Measurements from ENCODE around the gene HOXA3.

HOXA3 gene

DNA sequence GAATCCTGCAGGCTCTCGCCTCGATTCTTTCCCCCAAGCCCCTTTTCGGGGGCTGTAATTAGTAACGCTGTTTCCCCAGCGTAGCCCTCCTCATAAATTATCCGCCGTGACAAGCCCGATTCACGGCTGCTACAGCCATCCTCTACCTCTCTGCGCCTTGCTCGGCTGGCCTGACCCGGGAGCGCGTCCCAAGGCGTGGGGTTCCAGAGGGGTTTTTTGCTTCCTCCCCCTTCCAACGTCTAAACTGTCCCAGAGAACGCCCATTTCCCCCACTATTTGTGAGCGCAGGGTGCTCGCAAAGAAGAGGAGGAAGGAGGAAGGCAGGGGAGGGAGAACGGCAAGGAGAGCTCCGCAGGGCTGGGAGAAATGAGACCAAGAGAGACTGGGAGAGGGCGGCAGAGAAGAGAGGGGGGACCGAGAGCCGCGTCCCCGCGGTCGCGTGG lies 9.8 kb downstream of the HOXA3 start:
- DNase-seq, result no peak

DNA sequence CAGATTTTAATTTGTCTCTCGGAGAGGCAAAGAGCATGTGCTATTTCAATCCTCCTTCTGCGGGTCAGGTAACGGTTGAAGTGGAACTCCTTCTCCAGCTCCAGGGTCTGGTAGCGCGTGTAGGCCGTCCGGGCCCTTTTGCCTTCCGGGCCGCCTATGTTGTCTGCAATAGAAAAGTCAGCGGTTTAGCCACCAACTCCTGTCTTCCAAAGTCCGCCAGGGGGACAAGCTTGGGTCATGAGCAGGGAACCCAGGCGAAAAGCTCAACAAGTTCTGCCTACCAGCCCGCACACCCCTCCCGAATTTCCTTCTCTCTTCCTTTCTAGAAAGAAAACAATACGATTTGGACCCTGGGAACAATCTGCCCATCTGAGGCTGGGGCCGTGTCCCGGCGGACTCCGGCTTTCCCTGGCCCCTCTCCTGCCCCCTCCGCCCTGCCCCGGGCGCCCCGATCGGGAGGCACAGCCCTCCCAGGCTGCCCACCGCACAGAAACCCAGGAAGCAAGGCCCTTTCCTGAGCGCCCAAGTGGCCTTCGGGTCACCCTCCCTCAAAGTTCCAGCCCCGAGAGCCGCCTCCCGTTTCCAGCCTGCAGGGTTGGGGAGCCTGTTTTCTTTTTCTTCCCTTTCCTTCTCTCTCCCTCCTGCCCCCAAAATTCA lies 10.3 kb downstream of the HOXA3 start:
- DNase-seq, result no peak

DNA sequence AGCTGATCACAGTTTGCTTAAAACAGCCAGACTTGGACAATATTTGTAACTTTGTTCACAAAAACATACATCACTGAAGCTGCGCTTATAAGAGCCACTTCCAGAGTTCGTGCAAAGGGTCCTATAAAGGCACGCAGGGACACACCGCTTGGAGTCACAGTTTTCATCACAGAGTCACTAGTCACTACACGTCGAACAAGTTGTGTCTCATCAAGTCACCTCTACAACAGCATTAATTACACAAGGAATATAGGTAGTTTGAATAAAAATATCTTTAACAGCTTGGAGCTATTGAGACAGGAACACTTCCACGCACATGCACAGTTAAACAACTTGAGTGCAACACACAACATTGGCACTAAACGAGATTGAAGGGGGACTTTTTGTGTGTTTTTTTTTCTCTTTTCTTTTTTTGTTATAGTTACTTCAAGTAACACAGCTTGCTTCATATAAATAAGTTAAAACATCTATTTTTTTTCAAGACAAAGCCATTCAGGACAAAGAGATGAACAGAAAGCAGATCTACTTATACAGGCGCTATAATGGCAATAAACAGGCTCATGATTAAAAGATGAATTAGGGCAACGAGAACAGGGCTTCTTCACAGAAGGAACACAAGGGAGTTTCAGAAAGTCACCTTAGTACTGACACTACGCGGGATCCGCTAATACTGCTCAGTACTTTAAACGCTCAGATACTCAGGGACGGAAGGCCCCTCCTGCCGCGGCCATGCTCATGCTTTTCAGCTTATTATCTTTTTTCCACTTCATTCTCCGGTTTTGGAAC lies 11.1 kb downstream of the HOXA3 start:
- no peak for DNase-seq

GRCh38 chr7:27140126-27140857 lies 12.1 kb downstream of the HOXA3 start:
- no peak for DNase-seq

DNA sequence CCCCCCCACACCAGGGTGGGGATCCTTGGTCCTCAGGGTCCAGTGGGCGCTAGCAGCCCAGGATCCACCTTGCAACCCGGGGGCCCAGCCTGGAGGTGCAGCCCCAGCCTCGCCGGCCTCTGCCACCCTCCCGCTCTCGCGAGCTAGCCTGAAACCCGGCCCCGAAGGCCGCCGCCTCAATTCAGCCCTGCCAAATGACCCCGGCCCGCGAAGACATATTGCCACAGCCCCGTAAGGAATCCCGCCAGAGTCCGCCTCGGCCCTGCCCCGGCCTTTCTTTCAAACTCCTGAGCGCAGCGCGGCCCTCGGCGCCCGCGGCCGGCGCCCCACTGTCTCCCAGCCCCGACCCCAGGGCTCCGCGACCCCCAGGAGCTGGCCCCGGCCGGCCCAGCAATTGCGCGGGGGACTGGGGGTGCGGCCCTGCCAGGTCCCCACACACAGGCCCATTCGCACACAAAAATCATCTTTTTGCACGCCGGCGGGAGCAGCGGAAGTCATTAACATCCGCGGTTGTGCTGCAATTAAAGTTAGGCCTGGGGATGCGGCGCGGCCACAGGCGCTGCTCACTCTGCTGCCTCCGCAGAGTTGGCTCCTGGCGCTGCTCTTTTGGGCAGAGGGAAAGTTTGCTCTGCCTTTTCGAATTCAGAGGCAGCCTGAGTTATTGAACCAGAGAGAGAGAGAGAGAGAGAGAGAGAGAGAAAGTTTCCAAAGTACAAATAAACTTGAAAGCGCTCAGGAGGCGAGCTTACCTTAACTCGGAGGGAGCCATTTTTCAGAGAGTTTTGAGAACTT lies 12.9 kb downstream of the HOXA3 start:
- DNase-seq, result no peak

DNA sequence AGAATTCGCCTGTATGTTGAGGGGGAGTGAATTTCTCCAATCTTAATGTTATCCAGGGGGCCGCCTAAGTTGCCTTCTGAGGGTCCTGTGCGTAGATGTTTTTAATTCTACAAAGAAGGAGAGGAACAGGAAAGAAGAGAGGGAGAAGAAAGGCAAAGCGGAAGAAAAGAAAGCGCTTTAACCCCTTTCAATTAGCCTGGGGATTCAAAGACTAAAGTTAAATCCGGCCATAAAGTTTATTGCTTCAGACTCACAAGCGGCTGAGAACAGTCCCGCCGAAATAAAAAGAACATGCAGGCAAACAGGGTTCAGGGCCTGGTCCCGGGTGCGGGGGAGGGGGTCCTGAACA lies 13.4 kb downstream of the HOXA3 start:
- DNase-seq, result no peak

DNA sequence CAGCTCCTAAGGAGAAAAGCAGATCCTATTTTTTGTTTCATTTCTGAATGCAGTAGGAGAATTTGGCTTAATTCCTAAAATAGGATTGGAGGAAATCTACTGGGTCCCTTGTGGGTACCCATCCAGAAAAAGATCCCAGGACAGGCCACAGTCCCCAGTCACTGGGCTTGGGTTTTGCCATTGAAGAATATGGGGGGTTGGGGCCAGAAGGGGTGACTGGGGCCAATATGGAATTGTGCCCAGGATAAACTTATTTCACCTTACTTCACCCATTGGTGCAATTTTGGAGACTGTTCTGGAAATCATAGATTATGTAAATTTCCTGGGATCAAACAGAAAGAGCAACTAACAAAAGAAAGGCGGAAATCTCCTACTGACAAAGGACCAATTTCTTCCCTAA lies 13.9 kb downstream of the HOXA3 start:
- DNase-seq, result no peak

DNA sequence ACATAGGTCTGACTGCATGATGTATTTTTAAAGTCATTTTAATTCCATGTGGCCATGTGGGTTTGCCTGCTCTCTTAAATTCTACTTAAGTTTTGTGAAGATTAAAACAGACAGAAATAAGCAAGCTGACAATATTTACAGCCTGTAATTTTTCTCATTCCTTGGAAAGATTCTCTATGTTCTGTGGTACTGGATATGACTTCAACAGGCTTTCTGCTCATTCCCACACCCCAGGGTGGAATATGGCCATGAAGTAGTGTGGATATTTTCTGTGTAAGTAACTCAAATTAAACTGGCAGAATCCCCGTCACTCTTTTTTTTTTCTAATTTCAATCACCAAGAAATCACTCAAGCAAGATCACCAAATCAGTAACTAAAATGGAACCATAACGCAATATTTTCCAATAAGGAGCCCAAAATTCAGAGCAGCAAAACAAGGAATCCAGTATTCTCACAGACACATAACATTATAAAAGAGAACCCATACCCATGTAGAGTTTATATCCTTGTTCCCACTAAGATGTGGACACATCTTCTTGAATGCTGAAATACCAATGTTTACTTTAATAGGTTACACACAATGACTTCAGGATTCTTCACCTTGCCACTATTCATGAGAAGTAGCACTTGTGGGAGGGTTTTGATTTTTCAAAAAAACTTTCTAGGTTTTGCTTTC lies 14.6 kb downstream of the HOXA3 start:
- DNase-seq, result no peak

DNA sequence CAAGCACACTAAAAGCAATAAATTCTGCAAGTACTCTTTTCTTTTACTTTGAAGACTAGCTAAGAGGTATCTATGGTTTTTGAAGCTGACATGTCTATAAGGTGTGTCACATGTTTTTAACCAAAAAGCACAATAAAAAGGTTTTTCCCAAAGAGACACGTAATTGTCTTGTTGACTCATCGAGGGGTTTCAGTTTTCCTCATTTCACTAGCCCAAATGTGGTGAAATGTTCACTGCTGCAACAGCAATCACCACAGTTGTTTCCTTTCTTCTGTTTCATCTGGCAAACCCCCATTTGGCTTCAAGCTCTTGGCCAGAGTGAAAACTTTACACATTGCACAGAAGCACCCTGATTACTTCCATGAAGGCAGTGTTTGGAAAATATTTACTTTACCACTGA lies 18.0 kb downstream of the HOXA3 start:
- no peak for DNase-seq

GRCh38 chr7:27133409-27134231 lies 18.8 kb downstream of the HOXA3 start:
- no peak for DNase-seq

- no peak for DNase-seq
Measured at GRCh38 chr7:27132978-27133377, 19.4 kb downstream of the HOXA3 start.

- no peak for DNase-seq
Measured at GRCh38 chr7:27132214-27132613, 20.2 kb downstream of the HOXA3 start.

DNA sequence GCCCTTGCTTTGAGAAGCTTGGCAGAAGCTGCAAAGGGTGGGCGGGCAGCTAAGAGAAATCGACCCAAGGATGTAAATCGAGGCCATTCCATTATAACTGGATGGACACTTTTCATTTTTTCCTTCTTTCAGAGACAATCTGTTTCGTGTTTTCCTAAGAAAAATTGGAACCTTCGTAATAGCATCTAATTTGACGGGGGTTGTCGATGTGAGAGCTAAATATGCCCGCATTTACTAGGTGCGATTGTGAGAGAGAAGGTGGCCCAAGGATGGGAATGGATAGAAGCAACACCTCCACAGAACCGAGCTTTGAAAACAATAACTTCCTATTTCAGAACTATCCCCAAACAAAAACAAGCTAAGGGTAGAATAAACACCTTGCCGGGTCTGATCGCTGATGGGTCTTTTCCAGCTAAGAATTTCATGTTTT lies 21.0 kb downstream of the HOXA3 start:
- no peak for DNase-seq

GRCh38 chr7:27130540-27131389 lies 21.6 kb downstream of the HOXA3 start, which contains the start of gene HOXA4:
Gene HOXA4, minus strand, starts transcription at chr7:27130757. Its CDS starts 24 bp downstream, at chr7:27130733.
- no peak for DNase-seq

- no peak for DNase-seq
Measured at GRCh38 chr7:27129729-27130539, 22.4 kb downstream of the HOXA3 start.

DNA sequence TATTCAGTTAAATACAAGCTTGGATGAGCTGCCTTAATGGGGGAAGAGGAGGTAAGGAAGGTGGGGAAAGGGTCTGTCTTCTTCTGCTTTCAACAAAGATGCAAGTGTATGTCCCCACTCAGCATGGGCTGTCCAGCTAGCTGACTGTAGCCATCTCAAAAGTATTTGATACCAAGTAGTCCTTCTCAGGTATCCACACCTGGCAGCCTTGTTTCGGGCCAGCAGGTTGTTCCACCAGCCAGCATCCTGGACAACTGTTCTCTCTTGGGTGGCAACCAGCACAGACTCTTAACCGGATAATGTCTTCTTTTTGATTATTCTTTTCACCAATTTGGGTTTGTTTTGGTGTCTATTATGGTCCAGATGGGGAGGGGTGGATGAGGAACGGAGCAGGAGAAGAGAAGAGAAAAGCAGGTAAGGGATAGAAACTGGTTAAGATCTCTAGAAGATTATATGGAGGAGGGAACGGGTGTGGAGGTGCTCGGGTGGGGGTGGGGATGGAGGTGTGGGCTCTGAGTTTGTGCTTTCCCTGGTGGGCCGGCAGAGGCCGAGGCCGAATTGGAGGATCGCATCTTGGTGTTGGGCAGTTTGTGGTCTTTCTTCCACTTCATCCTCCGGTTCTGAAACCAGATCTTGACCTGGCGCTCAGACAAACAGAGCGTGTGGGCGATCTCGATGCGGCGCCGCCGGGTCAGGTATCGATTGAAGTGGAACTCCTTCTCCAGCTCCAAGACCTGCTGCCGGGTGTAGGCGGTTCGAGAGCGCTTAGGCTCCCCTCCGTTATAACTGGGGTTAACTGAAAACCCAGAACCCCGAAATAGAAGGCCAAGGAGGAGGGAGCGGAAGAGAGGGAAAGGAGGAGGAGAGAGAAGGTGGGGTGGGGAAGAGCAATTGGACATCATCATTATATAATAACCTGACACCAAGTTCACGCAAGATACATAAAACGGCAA lies 23.3 kb downstream of the HOXA3 start:
- no peak for DNase-seq

- DNase-seq, result no peak
Measured at GRCh38 chr7:27128034-27128433, 24.3 kb downstream of the HOXA3 start.

GRCh38 chr7:27126596-27127327 lies 25.6 kb downstream of the HOXA3 start:
- no peak for DNase-seq

Measured in cerebellar nuclear complex (tissue), 1 donor.